Left hindlimb (tissue), 1 donor: ENCODE measurements around the gene RINT1.

Experiments used
- DNase-seq: peaks from one replicate; pipeline ENCODE4 v3.0.0-alpha.2; 2018

The RINT1 gene

GRCh38 chr7:105600720-105601550, 68.9 kb downstream of the RINT1 start:
- no peak for DNase-seq

- DNase-seq: no peak
Observed at GRCh38 chr7:105602325-105603305, 70.6 kb downstream of the RINT1 start.

GRCh38 chr7:105610165-105610930, 78.3 kb downstream of the RINT1 start:
- no peak for DNase-seq

- no peak for DNase-seq
Observed at GRCh38 chr7:105611856-105612775, 80.1 kb downstream of the RINT1 start.

GRCh38 chr7:105612806-105613205, 80.8 kb downstream of the RINT1 start:
- DNase-seq: no peak

- DNase-seq: no peak
Observed at GRCh38 chr7:105613611-105614330, 81.8 kb downstream of the RINT1 start.

- no peak for DNase-seq
Observed at GRCh38 chr7:105614341-105614840, 82.4 kb downstream of the RINT1 start.
